ENCODE data around the gene UPK2. TPM values are rescaled to one million over a fixed set of nuclear protein-coding genes. Genes with fewer than 3 reads are reported as not detected.

The UPK2 gene
- total and polyA plus RNA-seq, 2 of the 13 experiments (the other 11 are each of a cell fraction or from before 2014, with no cell fraction given) = not detected

- no peak for TF ChIP-seq ZNF512 (CRISPR knock-in tag; IDR thresholded peaks at IDR 0.05)
- TF ChIP-seq CREB1 (IDR thresholded peaks at IDR 0.05) = peak; percentile 64
- no peak for TF ChIP-seq CREB1 (CRISPR knock-in tag; IDR thresholded peaks at IDR 0.05)
- TF ChIP-seq MYNN (CRISPR knock-in tag; IDR thresholded peaks at IDR 0.05; ENCODE audit: low read depth) = no peak; the same call in 1 of the 2 replicates
- TF ChIP-seq SOX13 (IDR thresholded peaks at IDR 0.05) = no peak
- no peak for TF ChIP-seq SOX13 (CRISPR knock-in tag; conservative IDR thresholded peaks at IDR 0.05 in 1 of 2, IDR thresholded peaks at IDR 0.05 in 1 of 2)
- 0 out of 2 replicates have a peak, but pooled peaks have one; percentile 42 for TF ChIP-seq ZBTB7A (CRISPR knock-in tag; IDR thresholded peaks at IDR 0.05)
- TF ChIP-seq GATA4 (IDR thresholded peaks at IDR 0.05; ENCODE audit: borderline replicate concordance, low read depth) = no peak
- TF ChIP-seq ZSCAN25 (CRISPR knock-in tag; IDR thresholded peaks at IDR 0.05) = peak; percentile 28; the same call in 1 of the 2 replicates
- TF ChIP-seq ZNF605 (CRISPR knock-in tag; IDR thresholded peaks at IDR 0.05) = no peak; the same call in 1 of the 2 replicates
- TF ChIP-seq HDAC1 (CRISPR knock-in tag; IDR thresholded peaks at IDR 0.05) = peak; percentile 70
- no peak for TF ChIP-seq MATR3 (CRISPR knock-in tag; IDR thresholded peaks at IDR 0.05)
- TF ChIP-seq TBX2 (CRISPR knock-in tag; IDR thresholded peaks at IDR 0.05; ENCODE audit: borderline replicate concordance) = peak; percentile 25; the same call in 1 of the 2 replicates
- 0 out of 2 replicates have a peak, but pooled peaks have one; percentile 14 for TF ChIP-seq BHLHE40 (IDR thresholded peaks at IDR 0.05; ENCODE audit: low read length)
- TF ChIP-seq SRY (CRISPR knock-in tag; IDR thresholded peaks at IDR 0.05) = peak; percentile 76; the same call in 1 of the 2 replicates
- TF ChIP-seq POLR2AphosphoS5 (IDR thresholded peaks at IDR 0.05; ENCODE audit: low read depth, low read length) = 0 out of 2 replicates have a peak, but pooled peaks have one; percentile 38
- TF ChIP-seq SNAPC2 (CRISPR knock-in tag; IDR thresholded peaks at IDR 0.05) = no peak
- TF ChIP-seq HDAC6 (IDR thresholded peaks at IDR 0.05; ENCODE audit: low read depth, low read length) = no peak
- 0 out of 2 replicates have a peak, but pooled peaks have one; percentile 74 for TF ChIP-seq SMAD9 (CRISPR knock-in tag; IDR thresholded peaks at IDR 0.05)
- 0 out of 2 replicates have a peak, but pooled peaks have one; percentile 30 for TF ChIP-seq ZNF761 (CRISPR knock-in tag; conservative IDR thresholded peaks at IDR 0.05)
- TF ChIP-seq FOXK1 (CRISPR knock-in tag; IDR thresholded peaks at IDR 0.05; ENCODE audit: borderline replicate concordance, low read depth) = 0 out of 2 replicates have a peak, but pooled peaks have one; percentile 20
- TF ChIP-seq SP5 (CRISPR knock-in tag; IDR thresholded peaks at IDR 0.05; ENCODE audit: borderline replicate concordance, low read depth) = no peak; the same call in 1 of the 2 replicates
- TF ChIP-seq HMGA1 (CRISPR knock-in tag; conservative IDR thresholded peaks at IDR 0.05) = no peak
- TF ChIP-seq SMYD3 (CRISPR knock-in tag; IDR thresholded peaks at IDR 0.05) = no peak
- peak; percentile 65 to 83; a peak in 2 of 4 replicates for TF ChIP-seq HMGXB4 (CRISPR knock-in tag; IDR thresholded peaks at IDR 0.05; ENCODE audit: borderline replicate concordance in 1 of 2, low read depth in 1 of 2)
- peak; percentile 75; the same call in 1 of the 2 replicates for TF ChIP-seq TEF (CRISPR knock-in tag; IDR thresholded peaks at IDR 0.05)
- no peak for TF ChIP-seq MEIS1 (CRISPR knock-in tag; IDR thresholded peaks at IDR 0.05; ENCODE audit: borderline replicate concordance)
Measured at GRCh38 chr11:118928101-118928869, 27.8 kb upstream of the UPK2 start (continued).

Data from HepG2 (cell line).